HCT116 (cell line): ENCODE data around the gene TTLL11. TPM values are rescaled to one million over a fixed set of nuclear protein-coding genes. Genes with fewer than 3 reads are reported as not detected.

Experiments used
- ATAC-seq: fragments of 200-7000 bp; cut with Tn5 transposase; 2 replicates; pipeline ENCODE4 v1.9.1; 2020; ENCODE audit warnings: mild to moderate bottlenecking, moderate library complexity
- BruUV-seq: library from RNA; stranded (reverse); fragments of 400-500 nt; replicated peaks from 2 replicates; lab custom pipeline; 2021; lab: Mats Ljungman, UMichigan
- CTCF ChIA-PET: fragments of 300-600 bp; sonication (Branson Sonifier 250); formaldehyde crosslinking; loops from one replicate; lab custom pipeline; 2021; ENCODE audit warnings: antibody characterized with exemption; lab: Charles Lee
- POLR2A ChIA-PET: fragments of 300-600, 350-600 bp; sonication (Branson Sonifier 250); formaldehyde crosslinking; loops from one replicate; lab custom pipeline; 2021; ENCODE audit warnings: antibody characterized with exemption; lab: Charles Lee
- RAD21 ChIA-PET, 2 experiments: fragments of 300-600 bp; sonication (Branson Sonifier 250); formaldehyde crosslinking; loops; one replicate each; lab custom pipeline; 2023; ENCODE audit warnings: low total read pairs in 2 of 2; ENCODE audit not compliant: uncharacterized antibody in 2 of 2, unreplicated experiment in 2 of 2, low non-redundant PET in 1 of 2; lab: Charles Lee
- DNase-seq: peaks from one replicate; pipeline ENCODE4 v3.0.0-alpha.2; 2010; ENCODE audit warnings: low read depth, low spot score
- H2AFZ ChIP-seq: fragments of 200-600 bp; shearing (Covaris generic), sonication (generic); 2 replicates; pipeline ENCODE4 v1.6.1; 2017; ENCODE audit warnings: low read depth, mixed run types, mixed read lengths, antibody characterized with exemption, low read length; ENCODE audit not compliant: poor library complexity, severe bottlenecking
- H3K27ac ChIP-seq: 2 replicates; pipeline ENCODE4 v1.5.1; 2012; ENCODE audit warnings: low read depth, low read length
- H3K27me3 ChIP-seq: fragments of 200-600 bp; sonication (generic); 2 replicates; pipeline ENCODE4 v1.6.1; 2016; ENCODE audit warnings: mixed run types, low read length, mixed read lengths; ENCODE audit not compliant: insufficient read depth
- H3K36me3 ChIP-seq, 2 experiments: fragments of 200-500 bp in 1 of 2; fragments of 200-600 bp in 1 of 2; sonication (Bioruptor generic) in 1 of 2; sonication (generic) in 1 of 2; 2 replicates each; pipeline versions ENCODE4 v1.5.1 to v1.6.1; 2014 to 2016; ENCODE audit warnings: low read length in 2 of 2, inconsistent platforms in 1 of 2, mixed read lengths in 1 of 2, mixed run types in 1 of 2; ENCODE audit not compliant: insufficient read depth in 2 of 2, control insufficient read depth in 1 of 2
- H3K4me1 ChIP-seq, 2 experiments: fragments of 200-600 bp in 1 of 2; sonication (generic) in 1 of 2; 2 replicates each; pipeline versions ENCODE4 v1.5.1 to v1.6.1; 2012 to 2017; ENCODE audit warnings: low read length in 2 of 2, inconsistent platforms in 1 of 2, mild to moderate bottlenecking in 1 of 2, mixed read lengths in 1 of 2, mixed run types in 1 of 2, moderate library complexity in 1 of 2; ENCODE audit not compliant: insufficient read depth in 2 of 2, control insufficient read depth in 1 of 2
- H3K4me2 ChIP-seq: fragments of 200-600 bp; sonication (generic); 2 replicates; pipeline ENCODE4 v1.6.1; 2017; ENCODE audit warnings: mixed run types, low read length, mixed read lengths
- H3K4me3 ChIP-seq, 2 experiments: fragments of 200-600 bp in 1 of 2; sonication (generic) in 1 of 2; replicated peaks in 1 of 2; 2 replicates each; pipeline ENCODE4 v1.5.1; 2011 to 2016; ENCODE audit warnings: low read length in 2 of 2, control low read depth in 1 of 2, low read depth in 1 of 2, mild to moderate bottlenecking in 1 of 2, mixed read lengths in 1 of 2, mixed run types in 1 of 2
- H3K79me2 ChIP-seq: fragments of 200-600 bp; sonication (generic); 2 replicates; pipeline ENCODE4 v1.6.1; 2017; ENCODE audit warnings: mild to moderate bottlenecking, mixed run types, low read length, moderate library complexity, mixed read lengths; ENCODE audit not compliant: insufficient read depth
- H3K9ac ChIP-seq: fragments of 200-600 bp; sonication (generic); 2 replicates; pipeline ENCODE4 v1.6.1; 2016; ENCODE audit warnings: low read length, mixed read lengths
- H3K9me2 ChIP-seq: fragments of 200-600 bp; sonication (generic), shearing (Covaris generic); 2 replicates; pipeline ENCODE4 v1.6.1; 2017; ENCODE audit warnings: mixed run types, mild to moderate bottlenecking, moderate library complexity; ENCODE audit not compliant: insufficient read depth
- H3K9me3 ChIP-seq, 2 experiments: fragments of 200-500 bp in 1 of 2; fragments of 200-600 bp in 1 of 2; sonication (Bioruptor generic) in 1 of 2; sonication (generic) in 1 of 2; 2 replicates each; pipeline ENCODE4 v1.6.1; 2014 to 2017; ENCODE audit warnings: low read length in 2 of 2, mixed read lengths in 2 of 2, inconsistent platforms in 1 of 2, low read depth in 1 of 2, mild to moderate bottlenecking in 1 of 2, mixed run types in 1 of 2, moderate library complexity in 1 of 2; ENCODE audit not compliant: control insufficient read depth in 1 of 2, insufficient read depth in 1 of 2
- H4K20me1 ChIP-seq: fragments of 200-600 bp; sonication (generic), shearing (Covaris generic); 2 replicates; pipeline ENCODE4 v1.6.1; 2017; ENCODE audit warnings: mixed run types, mild to moderate bottlenecking, moderate library complexity; ENCODE audit not compliant: insufficient read depth
- CTCF ChIP-seq, 3 experiments: fragments of 200-600 bp in 1 of 3; sonication (generic) in 1 of 3; IDR thresholded peaks in 2 of 3; conservative IDR thresholded peaks in 1 of 3; 2 replicates each; pipeline ENCODE4 v1.5.1; 2012 to 2017; ENCODE audit warnings: low read depth in 2 of 3, low read length in 2 of 3, antibody characterized with exemption in 1 of 3, borderline replicate concordance in 1 of 3, control low read depth in 1 of 3, mild to moderate bottlenecking in 1 of 3, mixed read lengths in 1 of 3, mixed run types in 1 of 3, moderate library complexity in 1 of 3; ENCODE audit not compliant: insufficient read depth in 1 of 3
- EGR1 ChIP-seq: IDR thresholded peaks from 2 replicates; pipeline ENCODE4 v1.6.1; 2012; ENCODE audit warnings: low read depth
- ELF1 ChIP-seq: IDR thresholded peaks from 2 replicates; pipeline ENCODE4 v1.6.1; 2012; ENCODE audit warnings: low read depth, borderline replicate concordance
- EZH2phosphoT487 ChIP-seq: fragments of 200-600 bp; IDR thresholded peaks from 2 replicates; pipeline ENCODE4 v1.6.1; 2018; ENCODE audit warnings: antibody characterized with exemption, borderline replicate concordance
- FOSL1 ChIP-seq: IDR thresholded peaks from 2 replicates; pipeline ENCODE4 v1.6.1; 2012; ENCODE audit warnings: low read depth
- MAX ChIP-seq: IDR thresholded peaks from 2 replicates; pipeline ENCODE4 v1.6.1; 2012
- REST ChIP-seq: IDR thresholded peaks from 2 replicates; pipeline ENCODE4 v1.6.1; 2012; ENCODE audit warnings: low read depth
- SRF ChIP-seq: IDR thresholded peaks from 2 replicates; pipeline ENCODE4 v1.6.1; 2012; ENCODE audit warnings: low read depth
- TCF7L2 ChIP-seq: IDR thresholded peaks from 2 replicates; pipeline ENCODE4 v1.7.0; 2011; ENCODE audit warnings: borderline replicate concordance, inconsistent platforms; ENCODE audit not compliant: insufficient read depth, insufficient read length; ENCODE audit errors: extremely low read depth
- ZBTB33 ChIP-seq: IDR thresholded peaks from 2 replicates; pipeline ENCODE4 v1.6.1; 2011; ENCODE audit warnings: mild to moderate bottlenecking, low read length, moderate library complexity; ENCODE audit not compliant: insufficient replicate concordance; ENCODE audit errors: extremely low read depth
- intact Hi-C: fragments of 100-400 bp; cut with micrococcal nuclease; formaldehyde crosslinking; loops from 2 replicates; pipeline ENCODE4 v1.10.0; 2022
- total RNA-seq: library from RNA; stranded (reverse); gene quantifications from one replicate; pipeline ENCODE4 v1.2.1, GENCODE V29; 2021; ENCODE audit not compliant: unreplicated experiment

Gene TTLL11
- total RNA-seq, 1 experiment from 2014 or later: 2.2 TPM

GRCh38 chr9:122124528-122124927, 31.4 kb upstream of the TTLL11 start (continued):
- TF ChIP-seq ZBTB33: no peak
- no peak for TF ChIP-seq EGR1
- TF ChIP-seq CTCF (IDR thresholded peaks at IDR 0.05 in 2 of 3, conservative IDR thresholded peaks at IDR 0.05 in 1 of 3; ENCODE audit: borderline replicate concordance in 1 of 3, insufficient read depth in 1 of 3, low read depth in 2 of 3, low read length in 2 of 3): no peak

GRCh38 chr9:122124048-122124447, 30.9 kb upstream of the TTLL11 start:
- H3K9me2 ChIP-seq: no peaks in the 10 kb centered on the region
- H3K27ac ChIP-seq: no peak overlapping the region
- H2AFZ ChIP-seq: no peak overlapping the region
- no peaks in the 10 kb centered on the region for H3K36me3 ChIP-seq
- POLR2A ChIA-PET: no interaction called here
- H4K20me1 ChIP-seq: no peaks in the 10 kb centered on the region
- BruUV-seq: no TSS peak
- peaks cover 0 to 12% of the 10 kb centered on the region in 2 experiments; a peak in 1 of 4 replicates for H3K4me1 ChIP-seq
- no peak overlapping the region for H3K4me2 ChIP-seq
- H3K9me3 ChIP-seq: no peaks in the 10 kb centered on the region
- ATAC-seq (no peak), DNase-seq (no peak)
- no peaks in the 10 kb centered on the region for H3K27me3 ChIP-seq
- CTCF ChIA-PET: interaction anchor here (1.0 to 9.5 kb wide), 11 partner anchors 14 to 687 kb away, joined by 3 to 229 read pairs (median 8); no protein-coding TSS in a partner anchor
- no peak overlapping the region for H3K9ac ChIP-seq
- H3K4me3 ChIP-seq: no peak overlapping the region
- no peaks in the 10 kb centered on the region for H3K79me2 ChIP-seq
- intact Hi-C loops: loop anchor here (10.0 kb wide), 1 partner anchor 1231 kb away; the partner anchor contains the start of gene CRB2
- RAD21 ChIA-PET: interaction anchor here (1.2 to 3.3 kb wide), 4 partner anchors 25 to 331 kb away, joined by 3 to 43 read pairs (median 11); no protein-coding TSS in a partner anchor
- no peak for TF ChIP-seq EZH2phosphoT487
- TF ChIP-seq TCF7L2: no peak
- no peak for TF ChIP-seq SRF
- TF ChIP-seq ELF1: no peak
- TF ChIP-seq FOSL1: no peak
- no peak for TF ChIP-seq MAX
- no peak for TF ChIP-seq ZBTB33
- TF ChIP-seq REST: no peak
